IMR-90 (cell line): ENCODE measurements around the gene FLT1. TPM values are rescaled to one million over a fixed set of nuclear protein-coding genes. Genes with fewer than 3 reads are reported as not detected.

Source experiments
- ATAC-seq: fragments of 200-7000 bp; cut with Tn5 transposase; 2 replicates; pipeline ENCODE4 v1.9.1; 2020; ENCODE audit warnings: low read depth, mild to moderate bottlenecking, moderate library complexity
- BruUV-seq: library from RNA; stranded (reverse); fragments of 400-500 nt; replicated peaks from 2 replicates; lab custom pipeline; 2021; lab: Mats Ljungman, UMichigan
- CTCF ChIA-PET: fragments of 300-600 bp; formaldehyde crosslinking; extraction: SDS; loops from one replicate; lab custom pipeline; 2021; ENCODE audit warnings: antibody characterized with exemption; lab: Yijun Ruan, JAX
- POLR2A ChIA-PET: fragments of 300-600 bp; sonication (Branson Sonifier 250); formaldehyde crosslinking; loops from one replicate; lab custom pipeline; 2022; ENCODE audit warnings: antibody characterized with exemption; ENCODE audit not compliant: unreplicated experiment; lab: Charles Lee
- DNase-seq: peaks from one replicate; pipeline ENCODE4 v3.0.0; 2013
- H2AFZ ChIP-seq: replicated peaks from 2 replicates; pipeline ENCODE3; 2013; ENCODE audit warnings: low read length, mild to moderate bottlenecking; ENCODE audit not compliant: poor library complexity
- H2AK5ac ChIP-seq: 2 replicates; pipeline ENCODE4 v1.6.1; 2013; ENCODE audit warnings: low read depth, low read length, inconsistent platforms
- H2AK9ac ChIP-seq: replicated peaks from 2 replicates; pipeline ENCODE3; 2013; ENCODE audit warnings: mild to moderate bottlenecking, low read depth, low read length, moderate library complexity; ENCODE audit not compliant: poor library complexity
- H2BK120ac ChIP-seq: 2 replicates; pipeline ENCODE4 v1.6.1; 2013; ENCODE audit warnings: low read depth, low read length, inconsistent platforms
- H2BK15ac ChIP-seq: 3 replicates; pipeline ENCODE4 v1.6.1; 2013; ENCODE audit warnings: low read depth, low read length, inconsistent platforms
- H2BK20ac ChIP-seq: 2 replicates; pipeline ENCODE4 v1.6.1; 2013; ENCODE audit warnings: low read depth, mild to moderate bottlenecking, inconsistent platforms, low read length, moderate library complexity
- H2BK5ac ChIP-seq: 2 replicates; pipeline ENCODE4 v1.6.1; 2013; ENCODE audit warnings: mild to moderate bottlenecking, low read depth, low read length, inconsistent platforms; ENCODE audit not compliant: poor library complexity, severe bottlenecking
- H3K14ac ChIP-seq: replicated peaks from 2 replicates; pipeline ENCODE4 v1.6.1; 2013; ENCODE audit warnings: low read depth, low read length, inconsistent platforms
- H3K18ac ChIP-seq: 2 replicates; pipeline ENCODE4 v1.6.1; 2013; ENCODE audit warnings: low read depth, low read length, control low read depth
- H3K23ac ChIP-seq: 2 replicates; pipeline ENCODE4 v1.6.1; 2013; ENCODE audit warnings: low read depth, low read length, inconsistent platforms
- H3K27ac ChIP-seq: 2 replicates; pipeline ENCODE4 v1.5.1; 2013; ENCODE audit warnings: mild to moderate bottlenecking, control low read depth, low read length; ENCODE audit not compliant: insufficient read depth
- H3K27me3 ChIP-seq: 2 replicates; pipeline ENCODE4 v1.6.1; 2013; ENCODE audit warnings: low read length; ENCODE audit not compliant: control insufficient read depth, insufficient read depth
- H3K36me3 ChIP-seq: 2 replicates; pipeline ENCODE4 v1.6.1; 2013; ENCODE audit warnings: low read length, mixed read lengths; ENCODE audit not compliant: control insufficient read depth, insufficient read depth
- H3K4ac ChIP-seq: 2 replicates; pipeline ENCODE4 v1.6.1; 2013; ENCODE audit warnings: low read depth, low read length, inconsistent platforms
- H3K4me1 ChIP-seq: 2 replicates; pipeline ENCODE4 v1.6.1; 2013; ENCODE audit warnings: low read length, mixed read lengths; ENCODE audit not compliant: control insufficient read depth, insufficient read depth
- H3K4me2 ChIP-seq: 2 replicates; pipeline ENCODE4 v1.6.1; 2013; ENCODE audit warnings: low read depth, mild to moderate bottlenecking, control low read depth, low read length, moderate library complexity
- H3K4me3 ChIP-seq: 2 replicates; pipeline ENCODE4 v1.5.1; 2013; ENCODE audit warnings: low read depth, mild to moderate bottlenecking, control low read depth, low read length, moderate library complexity; ENCODE audit not compliant: insufficient read depth
- H3K56ac ChIP-seq: 2 replicates; pipeline ENCODE4 v1.6.1; 2013; ENCODE audit warnings: low read length, inconsistent platforms; ENCODE audit not compliant: insufficient read depth; ENCODE audit errors: extremely low read depth
- H3K79me1 ChIP-seq, 2 experiments: 2 replicates each; pipeline ENCODE4 v1.6.1; 2013; ENCODE audit warnings: low read length in 2 of 2, inconsistent platforms in 1 of 2, low read depth in 1 of 2
- H3K9ac ChIP-seq: 2 replicates; pipeline ENCODE4 v1.6.1; 2013; ENCODE audit warnings: low read depth, low read length, control low read depth
- H3K9me1 ChIP-seq: 2 replicates; pipeline ENCODE4 v1.6.1; 2013; ENCODE audit warnings: low read length, inconsistent platforms; ENCODE audit not compliant: insufficient read depth
- H3K9me3 ChIP-seq: 2 replicates; pipeline ENCODE4 v1.6.1; 2013; ENCODE audit warnings: low read length; ENCODE audit not compliant: control insufficient read depth, insufficient read depth
- H4K20me1 ChIP-seq: 2 replicates; pipeline ENCODE4 v1.6.1; 2013; ENCODE audit warnings: low read length, inconsistent platforms; ENCODE audit not compliant: insufficient read depth
- H4K5ac ChIP-seq: 2 replicates; pipeline ENCODE4 v1.6.1; 2013; ENCODE audit warnings: mild to moderate bottlenecking, low read depth, low read length, control low read depth
- H4K8ac ChIP-seq, 2 experiments: 2 replicates each; pipeline ENCODE4 v1.6.1; 2013; ENCODE audit warnings: low read depth in 2 of 2, low read length in 2 of 2, control low read depth in 1 of 2, inconsistent platforms in 1 of 2
- H4K91ac ChIP-seq: 2 replicates; pipeline ENCODE4 v1.6.1; 2013; ENCODE audit warnings: low read depth, low read length, inconsistent platforms; ENCODE audit not compliant: insufficient read depth
- BHLHE40 ChIP-seq: fragments of 150-350 bp; IDR thresholded peaks from 2 replicates; pipeline ENCODE4 v1.6.1; 2016; ENCODE audit warnings: mild to moderate bottlenecking, low read depth, low read length
- CEBPB ChIP-seq: IDR thresholded peaks from 2 replicates; pipeline ENCODE4 v1.6.1; 2012; ENCODE audit warnings: low read depth, low read length, improper control_type of control experiment
- CHD1 ChIP-seq: IDR thresholded peaks from 2 replicates; pipeline ENCODE4 v1.6.1; 2012; ENCODE audit warnings: low read depth, low read length, improper control_type of control experiment
- FOS ChIP-seq: fragments of 150-350 bp; IDR thresholded peaks from 2 replicates; pipeline ENCODE4 v1.6.1; 2016; ENCODE audit warnings: low read depth, low read length
- MAFK ChIP-seq: IDR thresholded peaks from 2 replicates; pipeline ENCODE4 v1.6.1; 2012; ENCODE audit warnings: low read depth, low read length, improper control_type of control experiment
- MXI1 ChIP-seq: IDR thresholded peaks from 2 replicates; pipeline ENCODE4 v1.6.1; 2012; ENCODE audit warnings: low read depth, mild to moderate bottlenecking, low read length, moderate library complexity, borderline replicate concordance
- RFX5 ChIP-seq: IDR thresholded peaks from 2 replicates; pipeline ENCODE4 v1.8.0; 2012; ENCODE audit warnings: low read depth, mild to moderate bottlenecking, low read length, moderate library complexity
- SMC3 ChIP-seq: fragments of 150-350 bp; IDR thresholded peaks from 2 replicates; pipeline ENCODE4 v1.6.1; 2016; ENCODE audit warnings: low read depth, mild to moderate bottlenecking, antibody characterized with exemption, low read length, moderate library complexity
- WGBS, 2 experiments: methylation state at CpG; one replicate each; pipeline versions ENCODE4 v1.1.5 to v1.1.7; 2013; ENCODE audit warnings: missing lambda C conversion rate in 2 of 2; ENCODE audit not compliant: insufficient read length in 1 of 2; ENCODE audit errors: extremely low coverage in 2 of 2; 5-methylcytosine and 5-hydroxymethylcytosine counted together
- dilution Hi-C: fragments of 300-500 bp; cut with HindIII; formaldehyde crosslinking; loops from one replicate; pipeline ENCODE4 v1.14.3; 2018; ENCODE audit warnings: low sequenced_read_pairs; ENCODE audit not compliant: unreplicated experiment
- in situ Hi-C: fragments of 300-500 bp; cut with MboI; formaldehyde crosslinking; loops from 3 replicates; pipeline ENCODE4 v1.14.3; 2019; ENCODE audit warnings: low sequenced_read_pairs, inconsistent platforms, mixed read lengths
- intact Hi-C: fragments of 100-400 bp; cut with micrococcal nuclease; formaldehyde crosslinking; loops from 2 replicates; pipeline ENCODE4 v1.10.0; 2022
- polyA plus RNA-seq, 3 experiments: library from polyadenylated mRNA; depleted of rRNA; stranded (reverse); fragments of >200 nt; gene quantifications; 2 replicates each; pipeline ENCODE4 v1.2.3, GENCODE V29; 2012; ENCODE audit warnings: low replicate concordance in 1 of 3
- total RNA-seq: library from RNA; depleted of rRNA; stranded (reverse); fragments of >200 nt; gene quantifications from 2 replicates; pipeline ENCODE4 v1.2.3, GENCODE V29; 2012
- TF ChIP-seq, protein P1 (sequence below): fragments of 150-350 bp; IDR thresholded peaks from 2 replicates; pipeline ENCODE4 v1.6.1; 2017; ENCODE audit warnings: mild to moderate bottlenecking, antibody characterized with exemption, low read length, low read depth
- TF ChIP-seq, protein P2 (sequence below): conservative IDR thresholded peaks from 2 replicates; pipeline ENCODE4 v1.5.1; 2012; ENCODE audit warnings: mild to moderate bottlenecking, low read depth, low read length, improper control_type of control experiment
- TF ChIP-seq, protein P3 (sequence below): fragments of 150-350 bp; IDR thresholded peaks from 2 replicates; pipeline ENCODE4 v1.6.1; 2016; ENCODE audit warnings: low read depth, mild to moderate bottlenecking, low read length, moderate library complexity, borderline replicate concordance

Gene FLT1
- total and polyA plus RNA-seq, 2 of the 4 experiments (the other 2 are of a cell fraction) = 4.5 to 10.4 TPM

DNA sequence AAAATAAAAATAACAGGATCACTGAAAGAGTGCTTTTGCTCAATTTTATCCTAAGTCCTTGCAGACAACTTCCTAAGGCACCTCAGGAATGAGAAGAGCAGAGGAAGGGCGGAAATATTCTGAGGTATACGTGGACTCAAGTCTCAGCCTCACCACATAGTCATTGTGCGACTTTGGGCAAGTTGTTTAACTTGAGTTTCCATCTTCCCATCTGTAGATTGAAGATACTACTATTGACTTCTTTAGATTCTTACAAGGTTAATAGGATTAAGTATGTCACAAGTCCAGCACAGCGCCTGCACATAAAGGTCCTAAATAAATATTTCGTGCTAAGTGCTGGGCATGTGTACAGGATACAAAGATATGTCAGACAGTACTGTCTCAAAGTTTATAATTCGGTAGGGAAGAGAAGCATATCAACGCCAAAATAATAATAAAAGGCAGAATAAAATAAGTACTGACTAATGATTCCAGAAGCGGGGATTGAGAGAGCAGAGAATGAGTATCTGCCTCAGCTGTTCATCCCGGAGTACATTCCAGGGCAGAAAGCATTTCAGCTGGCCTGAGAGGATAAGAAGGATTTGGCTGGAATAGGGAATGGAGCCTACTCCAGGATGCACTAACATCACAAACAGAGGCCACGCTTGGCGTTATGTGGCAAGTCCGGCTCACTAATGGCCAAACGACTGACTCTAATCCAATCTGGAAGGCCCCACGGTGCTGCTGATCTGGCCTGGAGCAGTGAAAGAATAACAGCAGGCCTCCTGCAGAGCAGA, 139.7 kb downstream of the FLT1 start (continued):
- TF ChIP-seq, protein P1, sequence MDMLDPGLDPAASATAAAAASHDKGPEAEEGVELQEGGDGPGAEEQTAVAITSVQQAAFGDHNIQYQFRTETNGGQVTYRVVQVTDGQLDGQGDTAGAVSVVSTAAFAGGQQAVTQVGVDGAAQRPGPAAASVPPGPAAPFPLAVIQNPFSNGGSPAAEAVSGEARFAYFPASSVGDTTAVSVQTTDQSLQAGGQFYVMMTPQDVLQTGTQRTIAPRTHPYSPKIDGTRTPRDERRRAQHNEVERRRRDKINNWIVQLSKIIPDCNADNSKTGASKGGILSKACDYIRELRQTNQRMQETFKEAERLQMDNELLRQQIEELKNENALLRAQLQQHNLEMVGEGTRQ = no peak

DNA sequence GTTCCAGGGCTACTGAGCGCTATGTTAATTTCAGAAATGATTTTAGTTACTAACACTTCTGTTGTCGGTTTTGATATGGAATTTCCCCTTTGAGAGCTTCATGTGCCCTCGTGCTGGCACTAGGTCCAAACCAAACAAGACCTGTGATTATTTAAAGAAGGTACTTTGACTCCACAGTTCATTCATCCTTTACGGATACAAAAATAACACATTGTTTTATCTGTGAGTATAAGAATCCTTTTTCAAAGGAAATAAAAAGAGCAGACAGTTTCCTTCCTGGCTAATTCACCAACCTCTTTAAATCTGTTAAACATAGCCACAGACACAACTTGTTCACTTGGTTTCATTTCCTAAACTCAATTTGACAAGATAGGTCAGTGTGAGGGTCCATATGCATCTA, 141.2 kb downstream of the FLT1 start:
- H3K14ac ChIP-seq = no peak overlapping the region
- H3K36me3 ChIP-seq = no peaks in the 10 kb centered on the region
- intact Hi-C loops (no loop called here), dilution Hi-C loops (no loop called here), in situ Hi-C loops (no loop called here)
- no peak overlapping the region for H3K23ac ChIP-seq
- ChIA-PET CTCF (no interaction called here), POLR2A (no interaction called here)
- H4K91ac ChIP-seq = no peak overlapping the region
- H3K4ac ChIP-seq = no peak overlapping the region
- H2BK120ac ChIP-seq = no peak overlapping the region
- H3K9ac ChIP-seq = no peak overlapping the region
- H4K8ac ChIP-seq = no peak overlapping the region
- peaks cover 3% of the 10 kb centered on the region; the same call in 1 of the 2 replicates for H3K9me1 ChIP-seq
- H3K56ac ChIP-seq = no peak overlapping the region
- H3K9me3 ChIP-seq = no peaks in the 10 kb centered on the region
- DNase-seq = no peak
- H2AK5ac ChIP-seq = no peak overlapping the region
- H2BK5ac ChIP-seq = no peak overlapping the region
- no peak overlapping the region for H3K27ac ChIP-seq
- WGBS, 2 experiments = no CpG with 5 or more reads among the region's 4 CpGs
- BruUV-seq = no TSS peak
- no peak overlapping the region for H4K5ac ChIP-seq
- ATAC-seq = no peak
- no peak overlapping the region for H3K4me2 ChIP-seq
- H2AK9ac ChIP-seq = no peak overlapping the region
- H2BK20ac ChIP-seq = no peak overlapping the region
- no peak overlapping the region for H3K4me3 ChIP-seq
- H3K79me1 ChIP-seq = no peaks in the 10 kb centered on the region
- no peaks in the 10 kb centered on the region for H3K27me3 ChIP-seq
- H3K4me1 ChIP-seq = peaks cover 9% of the 10 kb centered on the region
- no peak overlapping the region for H2BK15ac ChIP-seq
- no peak overlapping the region for H3K18ac ChIP-seq
- H4K20me1 ChIP-seq = no peaks in the 10 kb centered on the region
- H2AFZ ChIP-seq = no peak overlapping the region
- TF ChIP-seq CEBPB (no peak), SMC3 (no peak), RFX5 (no peak), FOS (no peak), CHD1 (no peak), BHLHE40 (no peak), MXI1 (no peak), MAFK (no peak)
- TF ChIP-seq, protein P2, sequence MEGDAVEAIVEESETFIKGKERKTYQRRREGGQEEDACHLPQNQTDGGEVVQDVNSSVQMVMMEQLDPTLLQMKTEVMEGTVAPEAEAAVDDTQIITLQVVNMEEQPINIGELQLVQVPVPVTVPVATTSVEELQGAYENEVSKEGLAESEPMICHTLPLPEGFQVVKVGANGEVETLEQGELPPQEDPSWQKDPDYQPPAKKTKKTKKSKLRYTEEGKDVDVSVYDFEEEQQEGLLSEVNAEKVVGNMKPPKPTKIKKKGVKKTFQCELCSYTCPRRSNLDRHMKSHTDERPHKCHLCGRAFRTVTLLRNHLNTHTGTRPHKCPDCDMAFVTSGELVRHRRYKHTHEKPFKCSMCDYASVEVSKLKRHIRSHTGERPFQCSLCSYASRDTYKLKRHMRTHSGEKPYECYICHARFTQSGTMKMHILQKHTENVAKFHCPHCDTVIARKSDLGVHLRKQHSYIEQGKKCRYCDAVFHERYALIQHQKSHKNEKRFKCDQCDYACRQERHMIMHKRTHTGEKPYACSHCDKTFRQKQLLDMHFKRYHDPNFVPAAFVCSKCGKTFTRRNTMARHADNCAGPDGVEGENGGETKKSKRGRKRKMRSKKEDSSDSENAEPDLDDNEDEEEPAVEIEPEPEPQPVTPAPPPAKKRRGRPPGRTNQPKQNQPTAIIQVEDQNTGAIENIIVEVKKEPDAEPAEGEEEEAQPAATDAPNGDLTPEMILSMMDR = no peak
- TF ChIP-seq, protein P1 = no peak
- TF ChIP-seq, protein P3, sequence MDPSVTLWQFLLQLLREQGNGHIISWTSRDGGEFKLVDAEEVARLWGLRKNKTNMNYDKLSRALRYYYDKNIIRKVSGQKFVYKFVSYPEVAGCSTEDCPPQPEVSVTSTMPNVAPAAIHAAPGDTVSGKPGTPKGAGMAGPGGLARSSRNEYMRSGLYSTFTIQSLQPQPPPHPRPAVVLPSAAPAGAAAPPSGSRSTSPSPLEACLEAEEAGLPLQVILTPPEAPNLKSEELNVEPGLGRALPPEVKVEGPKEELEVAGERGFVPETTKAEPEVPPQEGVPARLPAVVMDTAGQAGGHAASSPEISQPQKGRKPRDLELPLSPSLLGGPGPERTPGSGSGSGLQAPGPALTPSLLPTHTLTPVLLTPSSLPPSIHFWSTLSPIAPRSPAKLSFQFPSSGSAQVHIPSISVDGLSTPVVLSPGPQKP = no peak
